ENCODE measurements around the gene AMN1. TPM values are rescaled to one million over a fixed set of nuclear protein-coding genes. Genes with fewer than 3 reads are reported as not detected.

Gene AMN1
- total RNA-seq (2014; rRNA removed; shearing (Covaris generic)) = 12.3 and 12.6 TPM in 2 replicates
- polyA plus RNA-seq (2016; fragmentation: Nextera tagmentation; extraction: Ambion mirVana) = 14.1 and 17.7 TPM in 2 replicates
- long read RNA-seq, transcript AMN1-201 (7 exons, 2,110 nt) = major isoform, 7 of 12 reads
- long read RNA-seq, partial matches to known transcripts = 1 of 12 reads
- long read RNA-seq, other reads (novel, unspliced or antisense) = 2 of 12 reads

GRCh38 chr12:31728917-31729640 is at the start of gene AMN1:
Gene AMN1 (minus strand): TSS chr12:31729021. CDS start chr12:31729008, 13 bp downstream.
- peaks cover 16% of the 10 kb centered on the region; the same call in 2 of the 3 replicates for H3K36me3 Mint-ChIP-seq (ENCODE audit: low read depth)
- peak within 1 kb of the TSS; percentile 97 for H3K27ac Mint-ChIP-seq
- no peaks in the 10 kb centered on the region for H3K79me2 ChIP-seq (replicated peaks; ENCODE audit: insufficient read depth)
- H3K27ac ChIP-seq (ENCODE audit: low read depth) = peak within 1 kb of the TSS; percentile 74; the same call in 1 of the 2 replicates
- peaks cover 20% of the 10 kb centered on the region for H3K27me3 Mint-ChIP-seq (ENCODE audit: insufficient read depth, low read depth, poor library complexity)
- H3K4me1 ChIP-seq (ENCODE audit: insufficient read depth) = peaks cover 23% of the 10 kb centered on the region
- no peaks in the 10 kb centered on the region for H3K36me3 ChIP-seq (ENCODE audit: insufficient read depth)
- peak within 1 kb of the TSS; percentile 96 for H3K4me2 ChIP-seq
- H3K9me3 Mint-ChIP-seq = peaks cover 24% of the 10 kb centered on the region
- H3F3A ChIP-seq (replicated peaks; ENCODE audit: low read depth) = no peaks in the 10 kb centered on the region
- peak within 1 kb of the TSS; percentile 62 for H3K4me3 ChIP-seq
- H3K4me1 Mint-ChIP-seq = peaks cover 34% of the 10 kb centered on the region
- peak; percentile 100 for DNase-seq (ENCODE audit: low spot score)
- H4K20me1 ChIP-seq (replicated peaks; ENCODE audit: insufficient read depth) = no peaks in the 10 kb centered on the region
- peak; percentile 91 for ATAC-seq
- peak within 1 kb of the TSS; percentile 94 for H3K4me3 Mint-ChIP-seq
- peaks cover 7% of the 10 kb centered on the region; the same call in 1 of the 2 replicates for H3K27me3 ChIP-seq (ENCODE audit: insufficient read depth)
- peak within 1 kb of the TSS; percentile 96 for H2AFZ ChIP-seq
- H3K9me2 ChIP-seq (ENCODE audit: insufficient read depth) = no peaks in the 10 kb centered on the region
- TF ChIP-seq CTCF (conservative IDR thresholded peaks at IDR 0.05; ENCODE audit: low read depth in 2 of 2) = no peak
- peak; percentile 100 for TF ChIP-seq CREB1 (CRISPR knock-in tag; IDR thresholded peaks at IDR 0.05; ENCODE audit: low read depth)
- peak; percentile 99 for TF ChIP-seq JUNB (IDR thresholded peaks at IDR 0.05; ENCODE audit: unreplicated experiment)
- no peak for TF ChIP-seq EZH2phosphoT487 (IDR thresholded peaks at IDR 0.05; ENCODE audit: unreplicated experiment)
- peak; percentile 85 for TF ChIP-seq ETS1 (IDR thresholded peaks at IDR 0.05)
- TF ChIP-seq POLR2AphosphoS5 (IDR thresholded peaks at IDR 0.05; ENCODE audit: low read depth) = peak; percentile 73

- ATAC-seq (no peak; the same call in 1 of the 3 replicates), DNase-seq (ENCODE audit: low spot score) (no peak)
- H3K27ac ChIP-seq (ENCODE audit: low read depth) = no peak overlapping the region
- H3K4me1 ChIP-seq (ENCODE audit: insufficient read depth) = no peaks in the 10 kb centered on the region; the same call in 1 of the 2 replicates
- H3K36me3 ChIP-seq (ENCODE audit: insufficient read depth) = no peaks in the 10 kb centered on the region
- Mint-ChIP-seq H3K9me3 (peaks cover 12% of the 10 kb centered on the region), H3K4me3 (no peak overlapping the region), H3K36me3 (ENCODE audit: low read depth) (peaks cover 9% of the 10 kb centered on the region; the same call in 2 of the 3 replicates), H3K27me3 (ENCODE audit: insufficient read depth, low read depth, poor library complexity) (peaks cover 3% of the 10 kb centered on the region), H3K4me1 (peaks cover 3% of the 10 kb centered on the region; the same call in 2 of the 3 replicates), H3K27ac (no peak overlapping the region)
- peak overlapping the region; percentile 59 for H2AFZ ChIP-seq
- no peaks in the 10 kb centered on the region for H3K27me3 ChIP-seq (ENCODE audit: insufficient read depth)
- H3K79me2 ChIP-seq (replicated peaks; ENCODE audit: insufficient read depth) = no peaks in the 10 kb centered on the region
- H3K4me2 ChIP-seq = no peak overlapping the region
- H3K4me3 ChIP-seq = no peak overlapping the region
- no peaks in the 10 kb centered on the region for H3K9me2 ChIP-seq (ENCODE audit: insufficient read depth)
- no peaks in the 10 kb centered on the region for H3F3A ChIP-seq (replicated peaks; ENCODE audit: low read depth)
- no peaks in the 10 kb centered on the region for H4K20me1 ChIP-seq (replicated peaks; ENCODE audit: insufficient read depth)
- no peak for TF ChIP-seq JUNB (IDR thresholded peaks at IDR 0.05; ENCODE audit: unreplicated experiment)
- no peak for TF ChIP-seq STAT1 (IDR thresholded peaks at IDR 0.05; ENCODE audit: unreplicated experiment)
- no peak for TF ChIP-seq EZH2 (IDR thresholded peaks at IDR 0.05; ENCODE audit: low read depth, unreplicated experiment)
- no peak for TF ChIP-seq NANOG (IDR thresholded peaks at IDR 0.05; ENCODE audit: borderline replicate concordance)
- no peak for TF ChIP-seq CTCF (conservative IDR thresholded peaks at IDR 0.05; ENCODE audit: low read depth in 2 of 2)
- no peak for TF ChIP-seq EZH2phosphoT487 (IDR thresholded peaks at IDR 0.05; ENCODE audit: unreplicated experiment)
- TF ChIP-seq ZNF331 (CRISPR knock-in tag; IDR thresholded peaks at IDR 0.05; ENCODE audit: low read depth) = no peak
- TF ChIP-seq POLR2AphosphoS5 (IDR thresholded peaks at IDR 0.05; ENCODE audit: low read depth) = no peak
- TF ChIP-seq ZNF114 (CRISPR knock-in tag; IDR thresholded peaks at IDR 0.05) = no peak
- TF ChIP-seq REST (IDR thresholded peaks at IDR 0.05; ENCODE audit: unreplicated experiment) = no peak
Measured at GRCh38 chr12:31773867-31774266, 45.0 kb upstream of the AMN1 start.
